GM15510 (cell line): ENCODE measurements around the gene DDX42.

Source experiments
- POLR2A ChIP-seq: IDR thresholded peaks from 3 replicates; pipeline ENCODE4 v1.6.1; 2011; ENCODE audit warnings: borderline replicate concordance; ENCODE audit not compliant: insufficient read length; ENCODE audit errors: extremely low read depth

The DDX42 gene

DNA sequence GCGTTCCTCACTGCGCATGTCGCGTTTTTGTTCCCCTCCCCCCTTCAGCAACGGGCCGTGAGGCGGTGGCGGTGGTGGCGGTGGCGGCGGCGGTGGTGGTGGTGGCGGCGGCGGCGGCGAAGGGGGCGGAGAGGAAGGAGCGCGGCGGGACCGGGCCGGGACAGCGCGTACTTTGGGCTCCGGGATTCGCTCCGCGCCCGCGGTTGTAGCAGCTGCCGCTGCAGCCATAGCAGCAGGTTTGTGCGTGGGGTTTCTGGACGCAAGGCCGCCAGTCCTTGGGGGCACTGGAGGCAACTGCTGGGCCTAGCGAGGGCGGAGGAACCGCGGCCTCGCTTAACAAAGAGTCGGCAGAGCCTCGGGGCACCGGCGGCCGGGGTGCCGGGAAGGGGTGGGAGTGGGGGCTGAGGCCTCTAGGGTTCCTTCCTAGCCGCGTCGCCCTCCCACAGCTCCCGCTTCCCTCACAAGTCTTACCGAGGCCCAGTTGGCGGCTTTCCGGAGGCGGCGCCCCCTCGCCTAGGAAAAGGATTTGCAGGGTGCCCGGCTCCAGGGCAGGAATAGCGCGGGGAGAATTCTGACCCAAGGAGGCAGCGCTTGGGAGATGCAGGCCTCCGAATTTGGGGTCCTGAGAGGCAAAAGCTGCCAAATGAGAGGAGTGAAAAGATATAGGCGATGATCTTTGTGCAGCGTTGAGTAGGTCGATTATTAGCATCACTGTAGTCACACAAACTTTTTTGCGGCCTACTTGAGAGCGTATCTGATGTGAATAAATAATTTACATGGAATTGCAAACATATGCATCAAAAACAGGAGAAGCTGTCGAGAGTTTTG, at the start of gene DDX42:
Gene DDX42 (plus strand): TSS at position 30 of the 828 bp plus-strand sequence. CDS start 12,880 bp downstream, outside the sequence.
- peak; percentile 62 for TF ChIP-seq POLR2A

GRCh38 chr17:63735691-63736090, 38.3 kb upstream of the DDX42 start:
- TF ChIP-seq POLR2A, result no peak

DNA sequence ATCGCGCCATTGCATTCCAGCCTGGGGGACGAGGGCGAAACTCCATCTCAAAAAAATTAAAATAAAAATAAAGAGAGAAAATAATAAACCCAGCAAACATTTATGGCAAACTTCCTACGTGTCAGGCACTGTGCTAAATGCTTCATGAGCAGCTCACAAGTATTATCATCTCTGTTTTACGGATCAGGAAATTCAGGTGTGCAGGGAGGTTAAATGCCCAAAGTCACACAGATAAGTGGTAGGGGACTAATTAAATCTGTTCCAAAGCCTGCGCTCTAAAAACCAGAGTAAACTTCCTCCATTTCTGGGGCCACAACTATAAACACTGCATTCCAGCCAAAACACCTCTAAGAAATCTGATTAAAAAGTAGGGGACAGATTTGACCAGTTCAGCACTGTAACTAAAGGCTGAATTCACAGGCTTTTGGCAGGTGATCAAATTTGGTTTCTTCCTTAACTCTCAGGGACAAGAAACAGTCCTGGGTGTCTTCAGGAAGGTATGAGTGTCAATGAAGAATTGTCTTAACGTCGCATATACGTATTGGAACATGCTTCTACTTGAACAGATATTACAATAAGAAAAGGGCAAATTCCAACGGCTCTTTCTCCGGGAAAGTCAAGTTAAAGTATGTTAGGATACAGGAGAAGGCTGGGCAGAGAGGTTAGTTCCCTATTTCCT, 33.4 kb upstream of the DDX42 start:
- TF ChIP-seq POLR2A, result no peak

DNA sequence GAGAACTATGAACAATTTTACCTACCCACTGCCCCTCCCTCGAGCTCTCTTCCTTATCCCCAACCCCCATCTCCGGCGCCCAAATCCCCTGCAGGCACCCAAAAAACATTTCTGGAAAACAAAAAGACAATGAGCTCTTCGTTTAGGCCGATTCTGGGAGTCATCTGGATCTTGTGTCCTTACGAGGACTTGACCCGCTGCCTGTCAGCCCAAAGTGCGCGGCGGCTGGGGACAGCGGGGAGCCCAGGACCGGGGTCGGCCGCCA, 32.9 kb upstream of the DDX42 start:
- no peak for TF ChIP-seq POLR2A

DNA sequence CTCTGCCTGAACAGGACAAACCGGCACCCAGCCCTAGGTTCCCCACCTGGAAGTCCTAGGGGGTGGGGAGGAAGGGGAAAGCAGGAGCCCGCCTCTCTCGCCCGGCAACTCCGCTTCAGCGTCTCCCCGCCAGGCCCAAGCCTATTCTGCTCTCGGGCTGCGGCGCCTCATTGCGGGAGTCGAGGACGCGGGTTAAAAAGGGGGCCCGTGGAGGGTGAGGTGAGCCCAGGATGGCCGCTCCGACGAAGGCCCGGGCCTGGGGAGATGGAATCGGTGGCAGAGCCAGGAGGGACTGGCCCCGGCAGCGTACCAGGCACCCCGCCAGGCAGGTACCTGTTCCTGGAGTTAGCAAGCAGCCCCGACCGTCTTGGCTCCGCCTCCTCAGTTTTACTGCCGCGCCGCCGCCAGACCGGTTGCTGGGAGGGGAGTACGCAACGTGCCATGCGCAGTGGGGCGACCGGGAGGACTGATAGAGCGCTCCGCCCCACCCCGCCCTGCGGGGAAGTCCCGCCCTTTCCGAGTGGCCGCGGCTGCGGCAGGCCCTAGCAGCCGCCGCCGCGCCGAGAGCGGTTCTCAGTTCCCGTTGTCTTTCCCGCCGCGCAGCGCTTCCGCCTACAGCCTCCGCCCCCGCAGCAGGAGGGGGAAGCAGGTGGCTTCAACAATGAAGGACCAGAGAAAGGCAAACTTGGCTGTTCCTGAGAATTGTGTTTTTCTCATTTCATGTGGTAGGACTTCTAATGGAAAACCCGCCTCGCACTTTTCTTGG, 32.4 kb upstream of the DDX42 start, which contains the start of gene STRADA:
Gene STRADA (minus strand): TSS at position 392 of the 766 bp plus-strand sequence. CDS start 13,430 bp downstream, outside the sequence.
- peak; percentile 96 for TF ChIP-seq POLR2A

DNA sequence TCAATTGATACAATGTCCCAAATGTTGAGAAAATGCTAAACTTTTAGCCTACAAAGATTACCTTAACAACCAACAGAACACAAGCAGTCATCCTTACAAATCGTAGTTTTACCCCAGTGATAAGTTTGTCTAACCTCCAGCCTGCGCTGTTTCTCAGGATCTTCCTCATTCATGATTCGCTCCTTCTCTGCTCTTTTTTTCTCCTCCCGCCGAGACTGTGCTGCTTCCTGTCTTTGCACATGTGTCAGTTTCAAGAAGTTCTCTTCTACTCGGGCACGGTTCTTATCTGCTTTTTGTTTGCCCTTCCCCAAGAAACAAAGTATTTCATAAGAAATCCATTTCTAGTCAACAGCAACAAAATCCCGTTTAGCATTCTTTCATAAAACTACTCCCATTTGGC, 22.2 kb upstream of the DDX42 start:
- TF ChIP-seq POLR2A, result no peak

DNA sequence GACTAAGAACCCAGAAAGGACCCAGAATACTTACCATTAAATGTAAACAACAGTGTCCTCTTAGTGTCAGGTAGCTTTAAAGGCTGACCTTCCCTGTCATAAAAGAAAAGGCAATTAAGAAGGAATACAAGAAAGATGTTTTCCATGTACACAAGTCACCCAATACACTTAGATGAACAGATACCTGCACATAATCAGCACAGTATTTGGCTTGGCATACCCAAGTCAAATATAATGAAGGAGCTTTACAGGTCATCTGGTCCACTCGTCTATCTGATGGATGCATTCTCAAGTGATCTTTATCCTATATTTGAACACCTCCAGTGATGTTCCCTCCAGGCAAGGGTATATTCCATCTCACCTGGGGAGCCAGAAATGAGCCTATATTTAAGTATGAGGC, 21.3 kb upstream of the DDX42 start:
- TF ChIP-seq POLR2A, result no peak

DNA sequence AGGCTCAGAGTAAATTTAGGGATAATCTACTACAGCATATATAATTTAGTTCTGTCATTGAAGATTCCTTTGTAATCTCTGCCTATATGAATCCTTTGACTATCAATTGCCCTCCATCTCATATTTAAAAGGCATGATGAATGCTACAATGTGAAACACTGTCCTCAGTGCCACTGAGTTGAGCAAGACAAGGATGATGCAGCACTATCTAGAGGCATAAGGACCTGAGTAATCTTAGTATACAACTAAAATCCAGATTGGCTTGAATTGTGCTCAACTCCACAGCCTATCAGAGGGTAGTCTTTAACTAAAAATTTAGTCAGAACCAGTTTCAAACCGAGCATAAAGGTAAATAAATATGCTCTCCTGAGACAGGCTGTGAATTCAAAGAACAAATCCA, 20.8 kb upstream of the DDX42 start:
- no peak for TF ChIP-seq POLR2A

GRCh38 chr17:63754046-63754445, 19.9 kb upstream of the DDX42 start:
- TF ChIP-seq POLR2A, result no peak

DNA sequence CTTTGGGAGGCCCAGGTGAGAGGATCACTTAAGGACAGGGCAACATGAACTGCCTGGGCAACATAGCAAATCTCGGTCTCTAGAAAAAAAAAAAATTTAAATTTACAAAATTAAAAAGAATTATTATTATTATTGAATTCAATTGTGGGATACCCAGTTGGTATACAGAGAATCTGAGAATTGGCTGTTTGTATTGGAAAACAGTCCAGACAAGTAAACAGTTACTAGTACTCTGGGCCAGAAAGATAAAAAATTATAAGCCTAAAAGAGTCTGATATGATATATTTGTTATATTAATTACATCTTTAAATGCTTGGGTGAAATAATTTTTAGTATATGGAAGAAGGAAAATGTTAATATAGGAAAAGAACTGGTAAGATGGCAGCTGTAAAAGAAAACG, 15.5 kb upstream of the DDX42 start:
- TF ChIP-seq POLR2A, result no peak

DNA sequence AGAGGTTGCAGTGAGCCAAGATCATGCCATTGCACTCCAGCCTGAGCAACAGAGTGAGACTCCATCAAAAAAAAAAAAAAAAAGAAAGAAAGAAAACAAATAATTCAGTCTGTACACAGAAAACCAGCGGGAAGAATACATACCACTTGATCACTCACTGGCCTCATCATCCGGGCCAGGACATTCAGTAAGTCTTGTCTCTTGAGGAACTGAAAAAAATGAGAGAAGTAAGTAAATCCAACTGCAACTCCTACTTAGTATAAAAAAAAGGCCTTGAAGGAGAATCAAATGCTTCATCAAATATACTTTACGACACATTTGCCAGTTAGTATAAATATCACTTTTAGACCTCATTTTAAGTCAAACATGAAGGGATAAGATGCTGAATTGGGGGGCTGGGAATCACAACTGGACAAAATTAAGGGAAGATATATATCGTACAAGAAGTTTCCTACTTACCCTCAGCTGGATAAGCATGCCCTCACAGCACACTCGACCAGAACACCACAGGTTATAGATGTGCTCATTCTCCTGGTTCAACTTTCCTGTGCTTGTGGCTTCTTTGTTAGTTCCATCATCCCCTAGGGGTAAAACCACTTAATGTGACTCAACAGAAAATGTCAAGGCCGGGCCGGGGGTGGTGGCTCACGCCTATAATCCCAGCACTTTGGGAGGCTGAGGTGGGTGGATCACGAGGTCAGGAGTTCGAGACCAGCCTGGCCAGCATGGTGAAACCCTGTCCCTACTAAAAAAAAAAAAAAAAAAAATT, 13.0 kb upstream of the DDX42 start:
- TF ChIP-seq POLR2A, result no peak

- TF ChIP-seq POLR2A, result no peak
These were observed 11.6 kb upstream of the DDX42 start for GRCh38 chr17:63762161-63763078.

DNA sequence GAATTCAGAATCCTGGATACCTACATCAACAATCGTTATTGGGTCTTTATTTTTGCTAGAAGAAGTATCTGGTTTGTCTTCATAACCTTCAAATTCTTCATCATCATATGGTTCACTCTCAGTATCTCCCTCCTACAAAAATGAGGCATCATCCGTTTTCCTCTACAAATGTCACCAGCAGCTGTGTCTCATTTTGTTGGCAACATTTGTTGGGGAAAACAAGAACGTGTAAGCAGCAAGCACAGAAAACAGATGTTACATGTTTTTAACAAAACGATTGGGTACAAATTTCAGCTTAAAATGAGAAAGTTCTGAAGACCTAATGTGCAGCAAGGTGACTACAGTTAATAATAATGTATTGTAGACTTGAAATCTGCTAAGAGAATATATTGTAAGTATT, 9.3 kb upstream of the DDX42 start:
- TF ChIP-seq POLR2A, result no peak

DNA sequence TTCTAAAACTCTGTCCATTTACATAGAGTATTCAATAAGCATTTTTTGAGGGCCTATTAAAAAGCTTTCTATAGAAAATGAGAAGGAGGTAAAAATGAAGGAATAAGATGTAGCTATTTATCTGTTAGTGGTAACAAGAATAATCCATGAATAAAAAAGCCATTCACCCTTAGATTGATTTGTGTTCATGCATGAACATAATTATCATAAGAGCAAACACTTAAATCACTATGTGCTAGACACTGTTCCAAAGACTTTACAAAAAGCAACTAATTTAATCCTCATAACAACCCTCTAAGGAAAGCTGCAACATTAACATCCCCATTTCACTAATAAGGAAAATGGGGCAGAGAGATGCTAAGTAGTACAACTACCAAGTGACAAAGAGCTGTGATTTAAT, 7.2 kb upstream of the DDX42 start:
- TF ChIP-seq POLR2A, result no peak
